ENCODE data around the gene RALA.

The RALA gene

GRCh38 chr7:39631736-39632308, 8.4 kb downstream of the RALA start:
- H3K27me3 ChIP-seq (ENCODE audit: control insufficient read depth in 1 of 2, insufficient read depth in 2 of 2, low read length in 2 of 2) = no peaks in the 10 kb centered on the region
- no peak overlapping the region for H3K9ac ChIP-seq (ENCODE audit: low read length)
- no peak overlapping the region for H3K27ac ChIP-seq (ENCODE audit: low read depth, low read length)
- H3K4me1 ChIP-seq (ENCODE audit: insufficient read depth, low read length) = no peaks in the 10 kb centered on the region
- peaks cover 6% of the 10 kb centered on the region for H3K36me3 ChIP-seq (ENCODE audit: insufficient read depth, low read length)
- H3K4me3 ChIP-seq (ENCODE audit: low read depth in 1 of 2, low read length in 2 of 2) = no peak overlapping the region
- H3K9me3 ChIP-seq (ENCODE audit: low read length) = no peaks in the 10 kb centered on the region

- no peak overlapping the region for H3K27ac ChIP-seq (ENCODE audit: low read depth, low read length)
- peaks cover 6% of the 10 kb centered on the region for H3K36me3 ChIP-seq (ENCODE audit: insufficient read depth, low read length)
- no peak overlapping the region for H3K4me3 ChIP-seq (ENCODE audit: low read depth in 1 of 2, low read length in 2 of 2)
- no peaks in the 10 kb centered on the region for H3K9me3 ChIP-seq (ENCODE audit: low read length)
- no peak overlapping the region for H3K9ac ChIP-seq (ENCODE audit: low read length)
- H3K27me3 ChIP-seq (ENCODE audit: control insufficient read depth in 1 of 2, insufficient read depth in 2 of 2, low read length in 2 of 2) = no peaks in the 10 kb centered on the region
- H3K4me1 ChIP-seq (ENCODE audit: insufficient read depth, low read length) = no peaks in the 10 kb centered on the region
These were observed 10.4 kb downstream of the RALA start for GRCh38 chr7:39633563-39634477.

DNA sequence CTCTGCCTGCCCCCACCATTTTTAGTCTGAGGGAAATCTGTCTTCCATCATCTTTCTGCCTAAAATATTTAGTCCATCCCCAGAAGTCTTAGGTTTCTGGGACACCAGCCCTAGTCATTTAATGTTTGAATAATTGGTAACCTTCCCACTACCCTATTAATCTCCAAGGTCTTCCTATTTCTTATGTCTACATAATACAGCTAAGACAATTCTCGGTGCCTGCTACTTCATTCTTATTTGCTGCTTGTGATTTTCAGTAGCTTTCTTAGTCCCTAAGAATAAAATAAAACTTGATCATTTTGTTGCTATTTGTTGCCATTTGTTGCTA, 11.1 kb downstream of the RALA start:
- Histone ChIP-seq H3K9me3 (ENCODE audit: low read length) (no peaks in the 10 kb centered on the region), H3K4me1 (ENCODE audit: insufficient read depth, low read length) (no peaks in the 10 kb centered on the region), H3K4me3 (ENCODE audit: low read depth in 1 of 2, low read length in 2 of 2) (no peak overlapping the region), H3K27me3 (ENCODE audit: control insufficient read depth in 1 of 2, insufficient read depth in 2 of 2, low read length in 2 of 2) (no peaks in the 10 kb centered on the region), H3K36me3 (ENCODE audit: insufficient read depth, low read length) (peaks cover 6% of the 10 kb centered on the region), H3K9ac (ENCODE audit: low read length) (no peak overlapping the region), H3K27ac (ENCODE audit: low read depth, low read length) (no peak overlapping the region)

DNA sequence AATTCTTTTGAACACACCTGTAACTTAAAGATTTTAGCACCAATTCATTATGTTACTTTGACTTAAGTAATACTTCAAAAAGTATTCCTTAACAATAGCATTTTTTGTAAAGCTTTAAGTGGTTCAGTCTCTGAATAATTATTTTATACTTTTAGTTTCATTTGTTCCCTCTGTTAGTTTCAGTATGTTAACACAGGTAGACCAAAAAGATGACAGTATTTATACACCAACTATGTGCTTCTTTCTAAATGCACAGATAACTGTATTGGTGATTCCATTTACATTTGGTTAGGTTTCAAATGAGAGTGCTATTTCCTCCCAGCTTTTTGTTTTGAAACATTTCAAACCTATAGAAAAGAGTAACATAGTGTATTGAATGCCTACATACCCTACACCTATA, 14.0 kb downstream of the RALA start:
- Histone ChIP-seq H3K27me3 (ENCODE audit: control insufficient read depth in 1 of 2, insufficient read depth in 2 of 2, low read length in 2 of 2) (no peaks in the 10 kb centered on the region), H3K27ac (ENCODE audit: low read depth, low read length) (no peak overlapping the region), H3K9ac (ENCODE audit: low read length) (no peak overlapping the region), H3K4me1 (ENCODE audit: insufficient read depth, low read length) (no peaks in the 10 kb centered on the region), H3K4me3 (ENCODE audit: low read depth in 1 of 2, low read length in 2 of 2) (no peak overlapping the region), H3K9me3 (ENCODE audit: low read length) (no peaks in the 10 kb centered on the region), H3K36me3 (ENCODE audit: insufficient read depth, low read length) (peaks cover 1% of the 10 kb centered on the region)

- Histone ChIP-seq H3K36me3 (ENCODE audit: insufficient read depth, low read length) (no peaks in the 10 kb centered on the region), H3K9ac (ENCODE audit: low read length) (no peak overlapping the region), H3K4me1 (ENCODE audit: insufficient read depth, low read length) (no peaks in the 10 kb centered on the region), H3K27me3 (ENCODE audit: control insufficient read depth in 1 of 2, insufficient read depth in 2 of 2, low read length in 2 of 2) (no peaks in the 10 kb centered on the region), H3K4me3 (ENCODE audit: low read depth in 1 of 2, low read length in 2 of 2) (no peak overlapping the region), H3K27ac (ENCODE audit: low read depth, low read length) (no peak overlapping the region), H3K9me3 (ENCODE audit: low read length) (no peaks in the 10 kb centered on the region)
These were observed 14.7 kb downstream of the RALA start for GRCh38 chr7:39637963-39638485.

DNA sequence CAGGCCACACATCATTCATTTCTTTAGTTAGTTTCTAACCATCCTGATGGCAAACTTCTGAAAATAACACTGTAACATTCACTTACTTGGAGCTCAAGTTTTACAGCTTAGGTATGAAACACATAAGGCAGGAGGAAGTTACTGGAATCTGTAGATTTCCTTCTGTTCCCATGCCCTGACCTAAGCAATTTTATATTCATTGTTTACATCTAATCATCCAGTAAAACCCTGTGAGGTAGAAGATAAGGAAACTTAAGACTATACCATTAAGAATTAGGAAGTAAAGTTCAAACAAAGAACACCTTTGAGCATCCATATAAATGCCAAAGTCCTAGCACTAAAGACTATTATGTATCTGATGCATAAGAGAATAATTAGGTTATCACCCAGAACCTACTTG, 19.5 kb downstream of the RALA start:
- Histone ChIP-seq H3K27ac (ENCODE audit: low read depth, low read length) (no peak overlapping the region), H3K4me3 (ENCODE audit: low read depth in 1 of 2, low read length in 2 of 2) (no peak overlapping the region), H3K4me1 (ENCODE audit: insufficient read depth, low read length) (peaks cover 3% of the 10 kb centered on the region)

GRCh38 chr7:39644170-39644569, 20.8 kb downstream of the RALA start:
- H3K9ac ChIP-seq (ENCODE audit: low read length) = no peak overlapping the region
- H3K36me3 ChIP-seq (ENCODE audit: insufficient read depth, low read length) = no peaks in the 10 kb centered on the region
- H3K9me3 ChIP-seq (ENCODE audit: low read length) = no peaks in the 10 kb centered on the region
- peaks cover 3% of the 10 kb centered on the region for H3K4me1 ChIP-seq (ENCODE audit: insufficient read depth, low read length)
- no peak overlapping the region for H3K4me3 ChIP-seq (ENCODE audit: low read depth in 1 of 2, low read length in 2 of 2)
- no peak overlapping the region for H3K27ac ChIP-seq (ENCODE audit: low read depth, low read length)
- H3K27me3 ChIP-seq (ENCODE audit: control insufficient read depth in 1 of 2, insufficient read depth in 2 of 2, low read length in 2 of 2) = no peaks in the 10 kb centered on the region

More for the DNA sequence above, 19.5 kb downstream of the RALA start:
- Histone ChIP-seq H3K9me3 (ENCODE audit: low read length) (no peaks in the 10 kb centered on the region), H3K27me3 (ENCODE audit: control insufficient read depth in 1 of 2, insufficient read depth in 2 of 2, low read length in 2 of 2) (no peaks in the 10 kb centered on the region), H3K36me3 (ENCODE audit: insufficient read depth, low read length) (no peaks in the 10 kb centered on the region), H3K9ac (ENCODE audit: low read length) (no peak overlapping the region)

- no peak overlapping the region for H3K27ac ChIP-seq (ENCODE audit: low read depth, low read length)
These were observed 22.4 kb downstream of the RALA start for GRCh38 chr7:39645482-39646407.

DNA sequence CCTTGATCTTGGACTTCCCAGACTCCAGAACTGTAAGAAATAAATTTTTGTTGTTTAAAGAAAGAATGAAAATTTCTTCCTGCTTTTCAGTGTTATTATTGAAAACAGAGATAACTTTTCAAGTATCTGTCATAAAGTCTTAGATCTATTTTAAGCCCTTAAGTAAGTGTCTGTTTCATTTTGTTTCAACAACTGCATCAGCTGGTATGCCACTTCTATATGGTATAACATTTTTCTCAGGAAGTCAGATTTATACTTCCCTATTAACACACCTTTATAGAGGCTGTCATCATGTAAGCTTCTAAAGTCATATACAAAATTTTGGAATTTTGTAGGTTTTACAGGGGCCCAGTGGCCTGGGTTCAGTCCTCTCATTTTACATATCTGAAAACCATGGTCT, 24.4 kb downstream of the RALA start:
- no peaks in the 10 kb centered on the region for H3K27me3 ChIP-seq (ENCODE audit: control insufficient read depth in 1 of 2, insufficient read depth in 2 of 2, low read length in 2 of 2)
- no peaks in the 10 kb centered on the region for H3K36me3 ChIP-seq (ENCODE audit: insufficient read depth, low read length)
- H3K9ac ChIP-seq (ENCODE audit: low read length) = no peak overlapping the region
- H3K4me3 ChIP-seq (ENCODE audit: low read depth in 1 of 2, low read length in 2 of 2) = no peak overlapping the region
- no peaks in the 10 kb centered on the region for H3K9me3 ChIP-seq (ENCODE audit: low read length)
- H3K27ac ChIP-seq (ENCODE audit: low read depth, low read length) = no peak overlapping the region
- H3K4me1 ChIP-seq (ENCODE audit: insufficient read depth, low read length) = peaks cover 6% of the 10 kb centered on the region

More at GRCh38 chr7:39645482-39646407, 22.4 kb downstream of the RALA start:
- Histone ChIP-seq H3K27me3 (ENCODE audit: control insufficient read depth in 1 of 2, insufficient read depth in 2 of 2, low read length in 2 of 2) (no peaks in the 10 kb centered on the region), H3K4me1 (ENCODE audit: insufficient read depth, low read length) (peaks cover 3% of the 10 kb centered on the region), H3K36me3 (ENCODE audit: insufficient read depth, low read length) (no peaks in the 10 kb centered on the region), H3K9ac (ENCODE audit: low read length) (no peak overlapping the region), H3K4me3 (ENCODE audit: low read depth in 1 of 2, low read length in 2 of 2) (no peak overlapping the region), H3K9me3 (ENCODE audit: low read length) (no peaks in the 10 kb centered on the region)

- Histone ChIP-seq H3K36me3 (ENCODE audit: insufficient read depth, low read length) (no peaks in the 10 kb centered on the region), H3K27ac (ENCODE audit: low read depth, low read length) (no peak overlapping the region), H3K9me3 (ENCODE audit: low read length) (no peaks in the 10 kb centered on the region), H3K4me3 (ENCODE audit: low read depth in 1 of 2, low read length in 2 of 2) (no peak overlapping the region), H3K27me3 (ENCODE audit: control insufficient read depth in 1 of 2, insufficient read depth in 2 of 2, low read length in 2 of 2) (no peaks in the 10 kb centered on the region), H3K4me1 (ENCODE audit: insufficient read depth, low read length) (peaks cover 6% of the 10 kb centered on the region), H3K9ac (ENCODE audit: low read length) (no peak overlapping the region)
These were observed 27.3 kb downstream of the RALA start for GRCh38 chr7:39650676-39651075.

DNA sequence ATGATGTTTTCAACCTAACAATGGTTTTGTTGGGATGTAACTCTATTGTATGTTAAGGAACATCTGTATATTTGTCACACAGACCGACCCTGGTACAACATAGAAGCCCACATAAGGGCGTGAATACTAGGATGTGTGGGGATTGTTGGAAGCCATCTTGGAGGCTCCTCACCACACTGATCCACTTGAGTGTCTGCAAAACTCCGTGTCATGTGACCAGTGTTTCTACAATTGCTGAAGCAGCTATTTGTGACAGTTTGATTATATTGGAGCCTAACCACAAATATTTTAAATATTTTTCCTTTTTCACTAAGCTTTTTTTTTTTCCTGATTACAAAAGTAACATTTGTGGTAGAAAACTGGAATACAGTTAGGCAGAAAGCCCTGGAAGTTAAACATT, 27.9 kb downstream of the RALA start:
- no peaks in the 10 kb centered on the region for H3K36me3 ChIP-seq (ENCODE audit: insufficient read depth, low read length)
- H3K4me1 ChIP-seq (ENCODE audit: insufficient read depth, low read length) = peaks cover 6% of the 10 kb centered on the region
- no peak overlapping the region for H3K27ac ChIP-seq (ENCODE audit: low read depth, low read length)
- no peaks in the 10 kb centered on the region for H3K9me3 ChIP-seq (ENCODE audit: low read length)
- H3K9ac ChIP-seq (ENCODE audit: low read length) = no peak overlapping the region
- H3K4me3 ChIP-seq (ENCODE audit: low read depth in 1 of 2, low read length in 2 of 2) = no peak overlapping the region
- no peaks in the 10 kb centered on the region for H3K27me3 ChIP-seq (ENCODE audit: control insufficient read depth in 1 of 2, insufficient read depth in 2 of 2, low read length in 2 of 2)
